HG03565 (cell line): ENCODE results near the gene NFKB1.

Source experiments
- ATAC-seq: cut with Tn5 transposase; IDR thresholded peaks from one replicate; pipeline ENCODE4 v1.9.1; 2021; ENCODE audit warnings: mild to moderate bottlenecking, moderate library complexity; ENCODE audit not compliant: unreplicated experiment

Gene NFKB1

DNA sequence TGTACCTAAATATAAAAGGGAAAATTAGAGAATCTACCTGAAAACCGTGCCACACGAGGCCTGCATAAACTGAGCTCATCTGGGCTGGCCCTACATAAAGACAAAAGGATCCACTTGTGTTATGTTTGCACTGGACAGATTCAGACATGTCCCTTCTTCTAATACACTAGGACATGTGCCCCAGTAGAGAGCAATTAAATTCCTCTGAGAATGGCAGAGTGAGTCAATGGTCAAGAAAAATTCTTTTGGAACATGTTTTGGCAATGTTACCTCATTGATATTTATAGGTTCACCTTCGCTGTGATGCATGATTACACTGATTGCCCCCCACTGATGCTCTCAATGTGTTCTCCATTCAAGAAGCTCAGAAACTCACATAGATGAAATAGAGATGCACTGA is 164.4 kb downstream of the NFKB1 start:
- no peak for ATAC-seq
